Motor neuron (in vitro differentiated cells): ENCODE data around the gene SEMA3F. TPM values are rescaled to one million over a fixed set of nuclear protein-coding genes. Genes with fewer than 3 reads are reported as not detected.
A peak's percentile ranks its signal among the peaks of the same experiment; 100 is the strongest.

Source experiments
- ATAC-seq, 8 experiments: fragments of 200-7000 bp; cut with Tn5 transposase; replicated peaks in 6 of 8; 2 replicates each; pipeline ENCODE4 v1.8.0; 2021; ENCODE audit warnings: mild to moderate bottlenecking in 8 of 8, moderate library complexity in 8 of 8
- H3K27ac ChIP-seq, 2 donors: fragments of 250-450 bp; sonication (Bioruptor Pico); 2 replicates each; pipeline ENCODE4 v1.9.0; 2021; ENCODE audit warnings: antibody characterized with exemption in 2 of 2, mild to moderate bottlenecking in 2 of 2, moderate library complexity in 1 of 2
- H3K4me1 ChIP-seq, 2 donors: fragments of 250-450 bp; sonication (Bioruptor Pico); replicated peaks in 1 of 2; 2 replicates each; pipeline ENCODE4 v1.6.1; 2021; ENCODE audit warnings: antibody characterized with exemption in 2 of 2, mild to moderate bottlenecking in 2 of 2, moderate library complexity in 1 of 2
- H3K4me3 ChIP-seq, 5 donors: fragments of 250-450 bp; sonication (Bioruptor Pico); 2 replicates each; pipeline ENCODE4 v1.9.0; 2021; ENCODE audit warnings: antibody characterized with exemption in 5 of 5, mild to moderate bottlenecking in 5 of 5, moderate library complexity in 4 of 5
- WGBS, 10 experiments: fragments of 450-650 bp; shearing (Covaris generic); methylation state at CpG; one replicate each; pipeline ENCODE4 v1.0.0; 2022; 5-methylcytosine and 5-hydroxymethylcytosine counted together
- in situ Hi-C, 9 experiments: fragments of 400-800 bp; cut with MboI; loops; one replicate each; pipeline ENCODE4 v1.15.0; 2021; ENCODE audit warnings: low sequenced_read_pairs in 9 of 9, low pct_unique_long_range_greater_than_20kb in 2 of 9; ENCODE audit not compliant: unreplicated experiment in 9 of 9
- total RNA-seq, 8 experiments: library from RNA; unstranded; fragments of 300-600 nt; gene quantifications; 2 replicates each; pipeline versions ENCODE4 v1.2.3 to v1.2.4, GENCODE V29; 2022

SEMA3F gene
- total RNA-seq, 8 experiments from 2014 or later = 0.61 to 8.5 (median 3.1) TPM

DNA sequence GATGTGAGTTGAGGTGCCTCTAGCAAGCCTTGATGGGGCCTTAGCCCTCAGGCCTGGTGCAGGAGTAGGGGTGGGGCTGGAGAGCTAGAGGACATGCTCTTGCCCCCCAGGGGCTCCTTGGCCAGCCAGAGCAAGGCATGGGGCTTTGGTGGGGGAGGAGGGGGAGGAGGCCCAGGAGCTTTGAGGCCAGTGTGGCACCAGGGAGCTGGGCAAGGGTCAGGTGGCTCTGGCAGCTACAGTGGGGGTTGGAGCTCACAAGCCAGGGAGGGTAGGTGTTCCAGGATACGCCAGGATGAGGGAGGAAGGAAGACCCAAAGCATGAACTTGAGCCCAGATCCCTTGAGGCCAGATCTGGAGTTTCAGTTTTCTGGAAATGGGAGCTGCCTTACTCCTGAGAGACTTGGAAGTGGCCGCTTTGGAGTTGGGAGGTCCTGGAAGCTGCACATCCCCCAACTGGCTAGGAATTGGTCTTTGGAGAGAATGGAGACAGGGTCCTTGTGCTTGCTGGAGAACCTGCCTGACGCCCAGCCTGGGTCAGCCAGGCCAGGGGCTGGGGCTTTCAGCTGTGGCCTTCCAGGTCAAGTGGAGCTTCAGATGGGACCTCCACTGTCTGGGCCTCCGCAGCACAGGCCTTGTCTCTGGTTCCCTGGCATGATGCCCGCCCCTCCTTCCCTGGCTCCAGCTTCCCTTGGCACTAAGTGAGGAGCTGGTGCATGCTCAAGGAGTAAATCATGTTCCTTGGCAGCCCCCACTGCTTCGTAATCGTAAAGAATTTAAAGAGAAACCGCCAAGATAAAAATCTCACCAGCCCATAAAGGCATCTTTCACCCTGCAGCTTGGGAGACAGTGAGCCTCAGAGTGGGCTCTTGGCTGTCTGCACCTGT is 8.7 kb downstream of the SEMA3F start:
- peaks cover 24 to 26% of the 10 kb centered on the region in 2 donors for H3K4me1 ChIP-seq
- ATAC-seq = no peak
- in situ Hi-C loops = no loop called here
- WGBS, 10 experiments = 86 to 100% (median 86%) methylated on average over 1 to 4 of the region's 8 CpGs; no CpG with 5 or more reads in 6 of the 10 experiments
- no peak overlapping the region for H3K27ac ChIP-seq
- no peak overlapping the region for H3K4me3 ChIP-seq

DNA sequence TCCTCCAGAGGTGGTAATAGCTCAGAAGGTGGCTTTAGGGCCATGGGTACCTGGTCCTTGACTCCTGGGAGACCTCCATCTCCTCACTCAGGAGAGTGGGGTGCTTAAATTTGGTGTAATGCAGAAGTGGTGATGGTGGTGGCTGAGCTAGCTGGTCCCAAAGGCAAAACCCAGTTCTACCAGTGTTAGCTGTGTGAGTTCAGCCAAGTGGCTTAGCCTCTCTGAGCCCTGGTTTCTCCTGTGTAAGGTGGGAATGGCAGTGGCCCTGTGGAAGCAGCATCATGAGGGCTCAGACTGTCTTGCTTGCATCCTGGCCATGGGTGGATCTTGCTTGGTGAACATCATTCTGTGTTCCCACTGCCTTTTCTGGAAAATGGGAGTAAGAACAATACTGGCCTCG is 9.4 kb downstream of the SEMA3F start:
- ATAC-seq = no peak
- H3K27ac ChIP-seq = no peak overlapping the region
- no peak overlapping the region for H3K4me3 ChIP-seq
- in situ Hi-C loops = no loop called here
- WGBS, 10 experiments = 17 to 83% methylated on average over 1 of the region's 1 CpG; no CpG with 5 or more reads in 8 of the 10 experiments
- H3K4me1 ChIP-seq = peaks cover 24 to 26% of the 10 kb centered on the region in 2 donors

DNA sequence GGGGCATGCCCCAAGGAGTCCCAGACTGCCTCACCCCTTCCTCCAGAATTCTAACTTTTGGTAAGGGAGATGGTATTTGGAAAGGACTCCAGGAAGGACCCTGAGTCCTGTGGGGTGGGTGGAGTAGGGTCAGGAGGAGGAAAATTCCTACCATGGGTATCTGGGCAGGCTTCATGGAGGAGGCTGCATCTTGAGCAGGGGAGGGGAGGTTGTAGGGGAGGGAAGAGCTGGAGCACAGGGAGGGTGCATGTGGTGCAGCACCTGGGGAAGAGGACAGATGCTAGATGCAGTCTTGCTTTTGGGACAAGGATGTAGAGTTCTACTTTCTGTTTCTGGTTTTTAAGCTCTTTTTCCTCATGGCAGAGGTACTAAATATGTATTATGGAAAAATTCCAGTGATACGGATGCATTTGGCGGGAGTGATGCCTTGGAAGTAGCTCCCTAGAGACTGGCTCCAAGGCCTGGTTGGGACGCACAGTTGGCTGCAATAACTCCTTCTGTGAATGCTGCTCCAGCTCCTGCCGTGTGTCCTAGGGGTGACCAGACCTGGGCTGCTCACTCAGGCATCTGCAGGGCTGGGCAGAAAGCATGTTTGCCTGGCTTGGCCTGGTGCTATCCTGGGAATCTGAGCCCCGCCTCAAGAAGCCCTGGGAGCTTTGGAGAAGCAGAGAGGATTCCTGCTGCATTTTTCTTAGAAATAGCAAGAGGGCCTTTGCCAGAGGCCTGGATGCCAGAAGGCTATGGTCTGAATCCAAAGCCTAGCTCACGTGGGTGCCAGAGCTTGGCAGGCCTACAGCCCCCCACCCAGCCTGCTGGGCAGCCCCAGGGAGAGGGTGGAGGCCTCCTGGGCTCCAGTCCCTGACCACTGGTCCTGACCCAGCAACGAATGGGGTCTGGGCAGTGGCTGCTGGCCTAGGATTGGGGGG is 10.1 kb downstream of the SEMA3F start:
- in situ Hi-C loops = no loop called here
- WGBS, 10 experiments = 17 to 100% (median 50%) methylated on average over 1 of the region's 7 CpGs; no CpG with 5 or more reads in 6 of the 10 experiments
- Histone ChIP-seq H3K27ac (no peak overlapping the region), H3K4me3 (no peak overlapping the region), H3K4me1 (peaks cover 24 to 26% of the 10 kb centered on the region in 2 donors)
- ATAC-seq = peak in 4 of 8 experiments; percentile 16 to 72 (median 18)

DNA sequence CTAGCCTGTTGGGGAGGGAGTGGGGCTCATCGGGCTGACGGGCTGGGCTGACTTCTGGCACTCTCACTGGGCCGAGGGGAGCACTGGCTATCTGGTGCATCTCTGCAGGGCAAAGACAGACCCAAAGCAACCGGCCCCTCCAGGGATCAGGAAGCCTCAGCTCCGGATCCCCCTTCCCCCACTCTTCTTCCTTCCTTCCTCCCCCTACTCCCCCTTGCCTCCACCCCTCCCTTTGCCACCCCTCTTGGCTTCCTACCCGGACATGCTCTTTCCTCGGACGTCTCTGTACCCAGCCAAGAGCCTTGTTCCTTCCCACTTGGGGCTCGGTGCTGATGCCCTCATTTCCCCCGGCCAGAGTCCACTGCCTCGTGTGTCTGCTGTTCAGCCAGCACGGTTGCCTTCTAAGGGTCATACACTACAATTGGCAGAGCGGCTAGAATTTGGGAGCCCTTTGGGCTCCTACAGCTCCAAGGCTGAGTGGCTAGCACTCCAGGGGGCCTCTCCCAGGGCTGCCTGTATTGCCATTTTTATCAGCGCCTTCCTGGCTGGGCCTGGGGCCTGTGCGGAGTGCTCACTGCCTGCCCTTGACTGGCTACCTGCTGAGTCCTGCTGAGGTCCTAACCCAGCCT is 10.9 kb downstream of the SEMA3F start:
- 63 to 100% methylated on average over 1 to 4 of the region's 15 CpGs; no CpG with 5 or more reads in 8 of the 10 experiments for WGBS, 10 experiments
- H3K4me1 ChIP-seq = peaks cover 20 to 21% of the 10 kb centered on the region in 2 donors
- H3K27ac ChIP-seq = no peak overlapping the region
- in situ Hi-C loops = no loop called here
- H3K4me3 ChIP-seq = no peak overlapping the region
- peak in 3 of 8 experiments; percentile 13 to 18 (median 16) for ATAC-seq

DNA sequence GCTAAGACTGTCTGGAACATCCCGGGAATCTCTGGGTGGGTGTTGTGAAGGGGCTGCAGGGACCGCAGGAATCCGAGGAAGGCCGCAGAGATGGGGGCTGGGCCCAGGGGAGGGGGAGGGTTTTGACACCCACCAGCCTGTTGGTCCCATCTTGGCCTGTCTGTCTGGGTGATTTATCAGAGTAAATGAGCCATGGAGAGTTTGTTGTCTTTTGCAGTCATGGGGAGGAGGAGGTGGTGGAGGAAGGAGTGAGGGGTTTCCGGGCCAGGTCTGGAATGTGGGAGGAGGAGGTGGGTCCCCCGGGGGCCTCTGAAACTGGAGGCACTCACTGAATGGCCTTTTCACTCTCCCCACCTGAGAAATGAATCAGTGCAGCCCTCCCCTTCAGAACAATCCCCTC is 11.5 kb downstream of the SEMA3F start:
- Histone ChIP-seq H3K27ac (no peak overlapping the region), H3K4me3 (no peak overlapping the region), H3K4me1 (peaks cover 20 to 21% of the 10 kb centered on the region in 2 donors)
- ATAC-seq = peak in 3 of 8 experiments; percentile 2 to 16 (median 10)
- in situ Hi-C loops = no loop called here
- 0 to 44% (median 20%) methylated on average over 1 to 3 of the region's 6 CpGs; no CpG with 5 or more reads in 7 of the 10 experiments for WGBS, 10 experiments

DNA sequence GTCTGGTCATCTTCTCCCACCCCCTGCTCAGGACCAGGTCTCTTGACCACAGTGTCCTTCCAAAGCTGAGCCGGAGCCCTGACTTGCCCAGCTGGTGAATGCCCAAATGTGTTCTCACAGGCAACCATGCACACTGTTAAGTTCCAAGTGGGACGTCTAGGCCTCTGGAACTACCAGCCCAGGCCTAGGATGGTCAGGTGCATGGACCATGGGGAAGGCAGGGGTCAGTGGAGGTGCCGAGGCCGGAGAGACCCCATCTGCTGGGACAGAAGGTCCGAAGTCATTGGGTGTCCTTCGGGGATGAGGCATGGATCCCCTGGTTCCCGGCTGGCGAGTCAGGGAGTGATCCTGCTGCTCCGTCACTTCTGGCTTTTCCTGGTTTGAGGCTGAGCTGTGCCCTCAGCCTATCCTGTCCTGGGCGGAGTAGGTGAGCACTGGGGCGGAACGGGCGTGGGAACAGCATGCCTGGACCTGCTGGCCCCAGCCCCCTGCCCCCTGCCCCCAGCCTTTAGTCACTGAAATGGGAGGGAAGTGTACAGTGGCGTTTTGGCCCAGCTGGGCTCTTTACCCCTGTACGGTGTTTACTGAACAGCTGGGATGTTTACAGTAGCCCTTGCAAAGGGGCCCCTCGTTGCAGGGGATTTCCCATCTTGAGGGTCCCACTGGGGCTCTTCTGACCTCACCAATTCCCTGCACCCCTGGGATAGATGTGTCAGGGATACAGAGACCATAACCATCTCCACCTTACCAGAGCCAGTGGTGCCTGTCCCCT is 12.1 kb downstream of the SEMA3F start:
- Histone ChIP-seq H3K4me1 (peaks cover 20 to 21% of the 10 kb centered on the region in 2 donors), H3K27ac (no peak overlapping the region), H3K4me3 (no peak overlapping the region)
- in situ Hi-C loops = no loop called here
- WGBS, 10 experiments = 20 to 100% (median 78%) methylated on average over 1 to 7 of the region's 16 CpGs; no CpG with 5 or more reads in 4 of the 10 experiments
- peak in 4 of 8 experiments; percentile 25 to 46 (median 32) for ATAC-seq

DNA sequence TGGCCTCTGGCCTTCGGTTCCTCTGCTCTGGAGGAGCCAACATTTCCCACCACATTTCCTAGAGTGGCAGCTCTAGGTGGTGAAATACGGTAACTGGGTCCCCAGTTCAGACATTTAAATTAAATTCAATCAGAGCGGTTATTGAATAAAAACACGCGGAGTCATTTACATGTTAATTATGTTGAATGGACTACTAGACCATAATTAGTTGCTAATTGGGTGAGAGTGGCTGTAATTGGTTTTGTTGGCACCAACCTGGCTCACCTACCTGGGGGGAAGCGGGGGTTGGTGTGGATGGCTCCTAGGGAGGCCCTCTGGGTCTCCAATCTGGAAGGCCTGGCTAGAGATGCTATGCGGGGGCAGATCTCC is 12.7 kb downstream of the SEMA3F start:
- ATAC-seq = no peak
- Histone ChIP-seq H3K27ac (no peak overlapping the region), H3K4me1 (peaks cover 20 to 21% of the 10 kb centered on the region in 2 donors), H3K4me3 (no peak overlapping the region)
- in situ Hi-C loops = no loop called here
- WGBS, 10 experiments = 0 to 100% (median 70%) methylated on average over 1 to 4 of the region's 7 CpGs; no CpG with 5 or more reads in 2 of the 10 experiments

DNA sequence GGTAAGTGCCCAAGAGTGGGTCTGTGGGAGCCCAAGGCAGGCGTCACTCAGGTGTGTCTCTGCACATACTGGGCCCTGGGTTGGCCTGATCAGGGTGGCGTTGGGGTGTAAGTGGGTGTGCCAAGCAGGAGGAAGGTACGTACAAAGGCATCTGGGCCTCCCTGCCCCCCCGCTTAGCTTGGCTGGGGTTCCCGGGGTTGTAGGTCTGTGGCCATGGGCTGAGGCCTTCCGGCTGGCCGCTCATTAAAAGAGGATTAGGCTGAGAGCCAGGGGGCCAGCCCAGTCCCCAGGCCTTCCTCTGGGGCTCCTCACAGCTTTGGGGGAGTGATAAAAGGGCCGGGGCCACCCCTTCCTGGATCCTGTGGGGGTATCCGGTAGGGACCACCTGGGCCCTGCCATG is 13.3 kb downstream of the SEMA3F start:
- WGBS, 10 experiments = 80 to 100% (median 87%) methylated on average over 1 to 8 of the region's 9 CpGs; no CpG with 5 or more reads in 7 of the 10 experiments
- ATAC-seq = no peak
- H3K4me1 ChIP-seq = peaks cover 20 to 21% of the 10 kb centered on the region in 2 donors
- no peak overlapping the region for H3K4me3 ChIP-seq
- in situ Hi-C loops = no loop called here
- H3K27ac ChIP-seq = no peak overlapping the region

DNA sequence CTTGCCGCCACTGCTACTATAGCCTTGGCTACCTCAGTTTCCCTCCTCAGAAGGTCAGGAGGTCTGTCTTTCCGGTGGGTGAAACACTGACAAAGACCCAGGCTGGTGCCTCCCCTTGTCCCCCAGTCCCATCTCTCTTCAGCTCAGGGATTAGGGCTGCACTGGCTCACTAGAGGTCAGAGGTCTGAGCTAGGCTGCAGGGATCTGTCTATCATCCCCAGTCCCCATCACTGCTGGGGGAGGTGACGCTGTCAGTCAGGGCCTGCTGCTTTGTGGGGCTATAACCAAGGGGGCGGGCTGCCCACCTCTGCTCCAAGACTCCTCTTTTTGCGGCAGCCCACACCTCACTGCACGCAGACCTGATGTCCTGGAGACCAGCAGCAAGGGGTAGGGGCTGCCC is 13.7 kb downstream of the SEMA3F start:
- no peak overlapping the region for H3K4me3 ChIP-seq
- H3K27ac ChIP-seq = no peak overlapping the region
- peaks cover 20 to 21% of the 10 kb centered on the region in 2 donors for H3K4me1 ChIP-seq
- 100% methylated on average over 1 to 2 of the region's 6 CpGs; no CpG with 5 or more reads in 8 of the 10 experiments for WGBS, 10 experiments
- in situ Hi-C loops = no loop called here
- no peak for ATAC-seq

DNA sequence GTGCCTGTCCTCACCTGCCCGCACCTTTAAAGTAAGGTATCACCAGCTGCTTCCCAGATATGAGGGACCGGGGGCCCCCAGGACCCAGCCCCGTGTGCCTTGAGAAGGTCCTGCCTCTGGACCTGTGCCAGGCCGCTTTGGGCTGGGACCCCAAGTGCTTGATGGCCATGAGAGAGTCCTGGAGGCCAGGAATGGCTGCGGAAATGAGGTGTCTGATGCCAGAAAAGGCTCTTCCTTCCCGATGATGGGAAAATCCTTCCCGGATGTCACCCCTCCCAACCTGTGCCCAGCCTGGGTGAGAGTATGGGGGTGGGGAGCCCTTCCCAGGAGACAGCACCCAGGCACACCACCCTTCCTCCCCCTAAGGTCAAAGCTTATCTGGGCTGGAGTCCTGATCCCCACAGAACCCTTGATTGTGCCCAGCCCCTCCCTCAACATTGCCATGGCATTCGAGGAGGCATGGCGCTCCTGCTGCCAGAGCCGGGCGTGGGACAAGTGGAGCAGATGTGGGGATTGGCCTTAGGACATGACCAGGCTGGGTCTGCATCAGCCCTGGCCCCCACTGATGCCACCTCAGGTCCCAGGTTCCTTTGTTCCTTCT is 14.2 kb downstream of the SEMA3F start:
- Histone ChIP-seq H3K4me3 (no peak overlapping the region), H3K4me1 (peaks cover 20 to 21% of the 10 kb centered on the region in 2 donors), H3K27ac (no peak overlapping the region)
- in situ Hi-C loops = no loop called here
- 41 to 89% (median 71%) methylated on average over 1 to 6 of the region's 11 CpGs; no CpG with 5 or more reads in 6 of the 10 experiments for WGBS, 10 experiments
- ATAC-seq = no peak

DNA sequence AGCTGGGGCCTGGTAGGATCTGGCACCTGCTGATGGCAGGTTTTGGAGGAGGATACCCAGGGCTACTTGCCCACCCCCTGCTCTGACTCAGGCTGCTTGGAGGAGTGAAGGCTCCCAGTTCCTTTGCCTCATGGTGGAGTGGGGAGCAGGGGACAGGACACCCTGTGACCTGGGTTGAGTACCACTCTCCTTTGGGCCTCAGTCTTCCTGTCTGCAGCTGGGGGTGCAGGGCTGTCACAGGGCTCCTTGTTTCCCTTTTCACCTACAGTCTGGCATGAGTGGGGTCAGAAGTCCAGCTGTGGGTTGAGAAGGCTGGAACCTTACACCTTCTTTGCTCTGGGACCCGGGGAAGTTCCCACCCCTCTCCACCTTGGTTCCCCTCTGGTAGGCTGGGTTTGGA is 14.7 kb downstream of the SEMA3F start:
- Histone ChIP-seq H3K4me1 (peaks cover 20 to 21% of the 10 kb centered on the region in 2 donors), H3K27ac (no peak overlapping the region), H3K4me3 (no peak overlapping the region)
- in situ Hi-C loops = no loop called here
- ATAC-seq = no peak
- whole genome bisulfite sequencing, 10 experiments = no CpG with 5 or more reads among the region's 1 CpG

DNA sequence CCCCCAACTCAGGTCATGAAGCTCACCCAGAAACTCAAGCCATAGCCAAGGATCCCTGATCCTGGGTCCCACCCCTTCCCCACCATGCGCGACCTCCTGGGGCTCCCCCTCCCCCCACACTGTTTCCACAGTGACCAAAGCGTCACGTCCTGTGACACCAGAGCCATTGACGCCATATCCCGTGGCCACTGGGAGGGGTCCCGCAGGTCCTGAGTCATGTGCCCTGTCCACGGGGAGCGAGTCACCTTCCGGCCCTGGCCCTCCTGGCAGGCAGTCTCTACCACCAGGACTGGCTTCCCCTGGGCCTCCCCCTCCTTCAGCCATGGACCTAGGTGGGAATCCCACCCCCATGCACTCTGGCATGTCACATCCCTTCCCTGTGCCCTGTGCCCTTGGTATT is 15.6 kb downstream of the SEMA3F start:
- in situ Hi-C loops = no loop called here
- no peak overlapping the region for H3K4me3 ChIP-seq
- H3K4me1 ChIP-seq = peaks cover 16 to 20% of the 10 kb centered on the region in 2 donors
- peak in 2 of 8 experiments; percentile 27 to 38 for ATAC-seq
- 83 to 100% methylated on average over 1 to 2 of the region's 10 CpGs; no CpG with 5 or more reads in 8 of the 10 experiments for WGBS, 10 experiments
- H3K27ac ChIP-seq = no peak overlapping the region
